Fibroblast of skin of back (primary cell): ENCODE data around the gene ASB12. TPM values are rescaled to one million over a fixed set of nuclear protein-coding genes. Genes with fewer than 3 reads are reported as not detected.
"Not testable (repeated sequence)": the region's sequence is repeated elsewhere in the genome, so short reads cannot be mapped to it uniquely, and the experiment has no call there.

Source experiments
- DNase-seq: peaks from one replicate; pipeline ENCODE4 v3.0.0-alpha.2; 2013
- polyA plus RNA-seq, 2 experiments: library from polyadenylated mRNA; unstranded; fragments of 120-200 nt; gene quantifications; one replicate each; pipeline ENCODE4 v1.2.1, GENCODE V29; 2013; ENCODE audit not compliant: insufficient read length in 2 of 2

ASB12 gene
- polyA plus RNA-seq (2013, experiment 1 of 2; ENCODE audit: insufficient read length): not detected
- polyA plus RNA-seq (2013, experiment 2 of 2; ENCODE audit: insufficient read length): not detected

DNA sequence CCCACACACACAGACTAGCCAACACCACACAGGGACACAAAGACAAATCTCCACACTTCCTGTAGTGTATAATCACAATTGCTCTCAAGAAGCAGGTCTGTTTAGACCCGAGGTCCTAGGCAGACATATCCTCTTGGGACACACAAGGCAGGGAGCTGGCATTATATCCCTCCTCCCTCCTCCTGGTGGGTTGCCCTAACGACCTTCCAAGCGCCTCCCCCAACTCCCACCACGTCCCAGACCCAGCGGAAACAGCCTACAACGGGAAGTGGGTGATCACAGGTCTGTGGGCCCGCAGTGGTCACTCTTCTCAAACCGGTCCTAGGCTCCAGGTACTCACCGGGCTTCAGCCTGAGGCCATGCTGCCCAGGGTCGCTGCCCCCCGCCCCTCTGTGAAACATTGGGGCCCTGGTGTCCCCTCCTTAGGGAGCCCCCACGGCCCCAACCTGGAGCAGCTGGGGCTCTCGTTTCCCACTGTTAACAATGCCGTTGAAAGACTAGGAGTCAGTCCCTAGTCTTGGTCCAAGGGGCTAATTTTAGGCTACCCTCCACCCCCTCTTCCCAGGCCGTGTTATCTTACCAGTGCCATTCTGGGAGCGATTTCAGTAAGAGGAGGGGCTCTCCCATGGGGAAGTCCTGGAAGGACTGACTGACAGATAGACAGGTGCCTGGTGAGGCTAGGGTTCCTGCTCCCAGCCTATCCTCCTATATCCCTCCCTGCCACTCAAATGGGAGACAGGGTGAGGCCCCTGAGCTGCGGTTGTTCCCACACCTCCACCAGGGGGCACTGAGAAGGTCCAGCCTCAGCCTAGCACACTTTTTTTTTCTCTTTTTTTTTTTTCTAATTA lies at the start of gene ASB12:
Gene ASB12 (minus strand): TSS at position 485 of the 848 bp plus-strand sequence. CDS start 4,957 bp downstream, outside the sequence.
- DNase-seq: no peak

DNA sequence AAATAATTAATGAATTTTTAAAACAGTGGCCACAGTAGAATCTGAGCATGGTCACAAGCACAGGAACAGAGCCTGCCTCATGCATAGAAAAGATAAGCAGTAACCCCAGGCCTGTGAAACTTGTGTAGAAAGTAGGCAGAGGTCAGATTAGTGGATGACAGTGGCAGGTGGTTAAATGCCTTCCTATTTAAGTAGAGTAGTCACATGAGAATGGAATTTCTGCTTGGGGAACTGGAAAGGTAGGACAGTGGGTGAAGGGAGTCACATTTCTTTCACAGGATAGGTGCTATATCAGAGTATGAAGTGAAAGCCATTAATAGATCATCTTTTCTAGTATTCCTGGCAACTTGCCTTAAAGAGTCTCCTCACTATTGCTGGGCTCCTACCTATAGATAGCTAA lies 34.9 kb upstream of the ASB12 start:
- no peak for DNase-seq

DNA sequence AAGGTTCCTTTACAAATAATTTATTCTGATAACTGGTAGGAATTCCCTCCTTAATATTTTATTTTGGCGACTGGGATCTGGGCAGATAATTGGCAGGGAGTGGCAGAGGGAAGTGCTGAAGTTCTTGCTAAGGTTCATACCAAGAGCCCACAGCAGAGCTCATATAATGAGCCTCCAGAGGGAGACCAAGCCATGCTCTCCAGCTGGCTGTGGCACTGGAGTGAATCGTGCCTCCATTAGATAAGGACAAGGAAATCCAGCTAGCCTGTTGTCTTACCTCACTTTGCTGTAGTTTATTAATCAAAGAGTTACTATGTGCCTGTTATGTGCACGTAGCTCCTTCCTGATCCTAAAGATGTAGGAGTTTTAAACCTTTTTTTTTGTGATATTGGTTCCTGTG lies 1.3 kb downstream of the ASB12 start:
- no peak for DNase-seq

GRCh38 chrX:64218023-64218422 lies 12.4 kb downstream of the ASB12 start:
- DNase-seq: no peak

GRCh38 chrX:64213989-64214388 lies 16.4 kb downstream of the ASB12 start:
- DNase-seq: not testable (repeated sequence)

GRCh38 chrX:64206556-64207162 lies 23.7 kb downstream of the ASB12 start:
- DNase-seq: no peak

DNA sequence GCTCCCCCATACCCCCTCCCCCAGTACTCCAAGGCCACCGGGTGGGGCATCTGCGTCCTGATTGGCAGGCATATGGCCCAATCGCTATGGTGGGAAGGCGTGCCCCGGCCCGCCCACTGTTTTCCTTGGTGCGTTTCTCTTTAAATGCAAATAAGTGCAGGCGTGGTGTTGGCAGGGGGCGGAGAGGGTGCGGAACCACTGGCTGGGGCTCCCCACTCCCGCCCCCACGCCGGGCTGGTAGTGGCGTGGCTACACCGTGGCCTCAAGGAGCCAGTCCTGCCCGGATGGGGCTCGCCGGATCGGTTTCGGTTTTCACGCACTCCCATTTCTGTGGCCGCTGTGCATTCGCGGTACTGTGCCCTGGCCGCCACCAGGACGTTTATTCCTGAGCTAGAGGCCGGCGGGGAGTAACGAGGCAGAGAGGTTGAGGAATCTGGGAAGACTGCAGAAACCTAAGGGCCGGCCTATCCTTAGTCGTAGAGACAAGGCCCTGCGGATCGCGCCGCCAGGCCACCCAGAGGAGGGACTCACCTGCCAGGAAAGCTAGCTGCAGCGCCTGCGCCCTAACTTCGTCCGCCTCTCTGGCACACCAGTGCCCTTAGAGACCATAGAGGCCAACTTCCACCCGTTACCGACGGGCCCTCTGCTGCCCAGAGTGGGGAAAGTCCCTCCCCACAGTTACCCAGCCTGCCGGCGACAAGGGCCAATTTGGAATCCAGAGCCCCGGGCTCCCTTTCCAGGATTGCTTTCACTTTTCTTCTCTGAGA lies 24.5 kb downstream of the ASB12 start:
- DNase-seq: peak; percentile 91

DNA sequence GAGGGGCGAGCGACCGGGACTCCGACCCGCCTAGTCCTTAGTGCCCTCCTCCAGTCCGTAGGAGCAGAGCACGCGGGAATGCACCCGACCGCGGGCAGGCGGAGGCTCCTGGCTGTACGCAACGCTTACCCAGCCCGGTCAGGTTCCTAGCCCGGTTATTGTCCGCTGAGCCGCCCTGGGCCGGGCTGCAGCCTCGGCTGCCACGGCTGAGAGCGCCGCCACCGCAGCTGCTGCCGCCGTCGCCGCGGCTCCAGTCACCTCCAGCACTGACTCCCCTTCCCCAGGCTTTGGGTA lies 25.0 kb downstream of the ASB12 start, which contains the start of gene AMER1:
Gene AMER1 (minus strand): TSS at position 268 of the 294 bp plus-strand sequence. CDS start 12,422 bp downstream, outside the sequence.
- no peak for DNase-seq

- peak; percentile 17 for DNase-seq
Observed at GRCh38 chrX:64204701-64205440, 25.5 kb downstream of the ASB12 start.

- DNase-seq: no peak
Observed at GRCh38 chrX:64204252-64204651, 26.2 kb downstream of the ASB12 start.

- DNase-seq: peak; percentile 7
Observed at GRCh38 chrX:64202808-64203325, 27.5 kb downstream of the ASB12 start.

- no peak for DNase-seq
Observed at GRCh38 chrX:64198036-64198435, 32.4 kb downstream of the ASB12 start.

GRCh38 chrX:64196606-64197005 lies 33.8 kb downstream of the ASB12 start:
- DNase-seq: no peak

- DNase-seq: no peak
Observed at GRCh38 chrX:64195862-64196261, 34.5 kb downstream of the ASB12 start.

GRCh38 chrX:64192673-64193072 lies 37.7 kb downstream of the ASB12 start:
- DNase-seq: no peak

DNA sequence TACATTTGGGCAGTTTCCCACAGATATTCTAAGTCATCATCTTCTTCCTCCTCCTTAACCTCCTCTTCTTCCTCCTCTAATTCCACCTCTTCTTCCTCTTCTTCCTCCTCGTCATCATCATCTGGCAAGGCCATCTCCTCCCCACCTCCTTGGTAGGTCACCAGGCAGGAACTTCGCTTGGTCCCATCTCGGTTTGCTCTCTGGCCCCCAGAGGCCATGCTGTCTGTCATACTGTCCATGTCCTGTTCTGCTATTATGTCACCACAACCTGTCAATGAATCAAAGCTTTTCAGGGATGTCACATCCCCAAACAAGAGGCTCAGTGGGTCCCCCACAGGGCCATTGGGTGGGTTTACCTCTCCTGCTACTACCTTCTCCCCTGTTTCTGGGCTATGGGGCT lies 38.4 kb downstream of the ASB12 start:
- DNase-seq: no peak

DNA sequence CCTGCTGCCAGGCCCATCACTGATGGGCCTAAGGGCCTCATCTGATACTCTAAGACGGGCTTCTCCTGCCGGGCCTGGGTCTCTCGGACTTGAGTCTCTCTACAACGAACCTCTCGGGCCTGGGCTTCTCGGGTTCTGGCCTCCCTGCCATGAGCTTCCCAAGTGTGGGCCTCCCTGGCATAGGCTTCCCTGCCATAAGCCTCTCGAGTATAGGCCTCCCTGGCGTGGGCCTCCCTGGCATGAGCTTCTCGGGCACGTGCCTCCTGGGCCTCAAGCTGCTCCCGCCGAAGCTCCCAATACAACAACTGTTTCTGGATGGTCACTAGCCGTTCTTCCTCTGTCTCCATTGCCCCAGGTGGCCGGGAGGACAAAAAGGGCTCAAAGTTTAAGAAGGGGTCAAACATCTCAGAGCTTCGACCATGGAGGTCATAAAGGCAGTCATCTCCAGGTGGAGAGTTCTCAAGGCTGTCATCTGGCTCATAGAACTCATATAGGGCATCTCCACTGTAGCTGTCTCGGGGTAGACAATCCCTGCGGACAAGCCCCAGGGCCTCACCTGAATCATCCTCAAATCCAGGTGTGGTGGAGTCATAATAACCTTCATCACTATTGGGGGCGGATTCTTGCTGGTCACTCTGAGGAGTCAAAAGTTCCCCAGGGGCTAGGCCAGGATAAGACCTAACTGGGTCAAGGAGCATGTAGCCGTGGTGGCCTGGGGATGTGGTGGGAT lies 39.0 kb downstream of the ASB12 start:
- DNase-seq: no peak

GRCh38 chrX:64190136-64190740 lies 40.2 kb downstream of the ASB12 start:
- no peak for DNase-seq

DNA sequence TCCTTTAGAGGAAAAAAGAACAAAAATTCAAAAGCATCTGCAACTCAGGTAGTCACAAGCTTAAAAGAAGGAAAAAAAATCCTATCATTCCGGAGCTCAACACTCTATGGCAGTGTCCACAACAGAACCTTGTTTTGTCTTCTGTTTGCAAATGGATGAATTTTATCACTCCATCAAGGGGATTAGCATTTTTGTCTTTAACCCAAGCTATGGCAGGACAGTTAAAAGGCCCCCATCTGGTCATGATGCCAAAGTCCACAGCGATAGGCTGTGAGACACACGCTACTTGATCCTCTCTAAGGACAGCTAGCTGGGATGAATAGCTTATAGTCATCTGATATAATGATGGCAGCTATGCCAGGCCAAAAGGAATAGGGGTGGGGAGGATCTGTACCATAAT lies 41.5 kb downstream of the ASB12 start:
- no peak for DNase-seq

GRCh38 chrX:64187762-64188150 lies 42.7 kb downstream of the ASB12 start:
- no peak for DNase-seq
